GM19468 (cell line): ENCODE measurements around the gene GCFC2.
"Not testable (repeated sequence)": the region's sequence is repeated elsewhere in the genome, so short reads cannot be mapped to it uniquely, and the experiment has no call there.

ENCODE experiments used
- ATAC-seq: cut with Tn5 transposase; IDR thresholded peaks from one replicate; pipeline ENCODE4 v1.9.1; 2021; ENCODE audit warnings: mild to moderate bottlenecking, moderate library complexity, moderate number of reproducible peaks; ENCODE audit not compliant: unreplicated experiment; ENCODE audit errors: extremely low read depth

The GCFC2 gene

DNA sequence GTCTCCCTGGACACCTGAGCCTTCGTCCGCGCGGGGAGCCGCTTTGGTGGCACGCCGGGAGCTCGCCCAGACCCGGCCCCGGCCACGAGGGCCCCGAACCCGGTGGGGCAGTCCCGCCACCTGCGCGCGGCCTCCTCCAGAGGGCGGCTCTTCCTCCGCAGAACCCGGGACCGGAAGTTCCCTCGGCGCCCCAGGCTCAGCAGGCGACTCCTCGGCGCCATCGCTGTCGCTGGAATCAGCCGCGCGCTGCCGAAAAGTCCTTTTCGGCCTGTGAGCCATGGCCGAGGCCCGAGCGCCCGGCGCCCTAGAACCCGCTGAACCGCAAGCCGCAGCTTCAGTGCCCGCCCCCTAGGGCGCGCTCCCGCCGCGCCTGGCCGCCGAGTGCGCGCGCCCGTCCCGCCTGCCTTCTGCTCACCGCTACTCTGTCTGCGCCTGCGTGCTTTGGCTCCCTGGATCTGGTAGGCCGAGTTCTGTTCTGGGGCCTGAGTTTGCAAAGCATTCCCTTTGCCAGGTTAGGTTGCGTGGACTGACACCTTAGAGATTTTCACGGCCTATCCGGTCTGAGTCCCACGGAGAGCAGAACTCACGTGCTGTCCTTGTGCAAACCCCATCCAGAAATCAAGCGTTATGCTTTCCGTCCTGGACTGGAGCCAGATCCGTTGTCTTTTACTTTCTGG lies at the start of gene GCFC2:
GCFC2 (minus strand) TSS at position 339 of the 677 bp plus-strand sequence; CDS start at position 279, 60 bp downstream.
- peak; percentile 92 for ATAC-seq

GRCh38 chr2:75752828-75753227 lies 42.1 kb upstream of the GCFC2 start:
- no peak for ATAC-seq

DNA sequence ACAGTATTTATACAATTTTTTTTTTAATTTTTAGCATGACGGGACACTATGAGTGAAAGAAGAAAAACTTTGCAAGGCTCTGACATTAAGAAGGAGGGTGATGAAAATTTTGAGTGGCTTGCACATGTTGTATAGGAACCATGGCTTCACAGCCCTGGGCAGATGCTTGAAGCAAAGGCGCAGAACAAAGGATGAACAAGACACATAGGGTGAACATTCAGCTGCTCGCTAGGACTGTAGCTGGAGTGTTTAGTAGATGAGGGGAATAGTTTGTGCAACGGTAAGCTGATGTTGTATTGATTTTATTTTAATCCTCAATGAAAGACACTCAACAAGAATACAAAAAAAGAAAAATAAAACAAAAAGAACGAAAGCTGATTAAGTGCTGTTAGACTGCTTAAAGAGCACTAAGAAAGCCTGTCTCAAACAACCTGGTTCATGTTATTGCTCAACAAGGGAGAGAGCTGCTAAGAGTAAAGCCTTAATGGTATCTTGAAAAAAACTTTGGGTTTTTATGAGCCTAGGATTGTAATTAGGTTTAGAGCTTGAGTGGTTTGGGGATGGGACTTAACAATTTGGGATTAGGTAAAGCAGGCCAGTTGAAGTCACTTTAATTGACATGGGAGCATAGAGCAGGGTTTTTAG lies 41.2 kb upstream of the GCFC2 start:
- no peak for ATAC-seq

GRCh38 chr2:75751360-75751759 lies 40.6 kb upstream of the GCFC2 start:
- no peak for ATAC-seq

DNA sequence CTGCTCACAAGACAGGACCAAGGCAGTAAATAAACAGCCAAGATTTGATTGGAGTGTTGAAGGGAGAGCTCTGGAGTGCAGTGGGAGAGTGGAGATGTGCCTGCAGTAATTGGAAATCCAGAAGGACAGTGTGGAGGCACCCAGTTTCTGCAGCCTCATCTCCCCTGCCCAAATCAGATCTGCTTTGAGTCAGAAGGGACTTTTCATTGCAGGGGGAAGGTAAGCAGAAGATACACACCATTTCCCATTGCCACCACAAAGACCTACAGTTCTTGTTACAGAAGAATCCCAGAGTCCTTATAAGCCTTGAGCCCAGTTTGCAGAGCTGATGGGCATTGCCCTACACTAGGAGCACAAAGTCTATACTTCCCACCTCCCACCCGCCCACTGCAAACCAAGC lies 27.2 kb upstream of the GCFC2 start:
- ATAC-seq, result no peak

DNA sequence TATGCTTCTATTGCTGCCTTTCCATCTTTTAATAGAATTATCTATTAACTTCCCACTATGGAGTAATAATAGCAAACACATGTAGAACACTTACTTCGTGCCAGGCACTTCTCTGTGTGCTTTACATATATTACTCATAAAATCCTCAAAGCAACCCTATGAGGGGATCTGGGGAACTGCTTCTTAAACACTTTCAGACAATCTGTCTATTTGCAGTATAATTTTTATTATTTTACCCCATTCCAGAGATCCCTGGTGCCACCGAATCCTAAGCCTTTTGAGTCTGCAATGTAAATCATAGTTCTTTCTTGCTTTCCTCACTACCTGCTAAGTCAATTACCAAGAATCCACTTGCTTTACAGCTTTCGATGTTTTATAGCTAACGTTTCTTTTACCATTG lies 25.6 kb upstream of the GCFC2 start:
- no peak for ATAC-seq

DNA sequence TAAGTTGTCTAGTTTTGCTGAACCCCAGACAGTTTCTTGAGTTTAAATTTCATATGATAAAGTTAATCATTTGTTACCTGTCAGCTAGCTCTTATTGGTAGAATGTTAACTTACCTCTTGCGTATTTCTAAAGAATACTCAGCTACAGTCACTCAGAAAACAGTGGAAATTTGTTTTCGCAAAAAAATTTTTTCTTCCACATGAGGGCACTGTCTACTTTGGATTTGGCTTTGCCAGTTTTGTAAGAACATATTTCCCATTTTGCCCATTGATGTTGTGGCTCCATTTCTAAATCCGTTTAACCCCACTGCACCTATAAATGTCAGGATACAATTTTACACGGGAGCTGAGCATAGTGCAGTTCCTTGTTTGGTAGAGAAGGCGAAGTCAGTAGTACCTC lies 19.1 kb upstream of the GCFC2 start:
- ATAC-seq, result no peak

DNA sequence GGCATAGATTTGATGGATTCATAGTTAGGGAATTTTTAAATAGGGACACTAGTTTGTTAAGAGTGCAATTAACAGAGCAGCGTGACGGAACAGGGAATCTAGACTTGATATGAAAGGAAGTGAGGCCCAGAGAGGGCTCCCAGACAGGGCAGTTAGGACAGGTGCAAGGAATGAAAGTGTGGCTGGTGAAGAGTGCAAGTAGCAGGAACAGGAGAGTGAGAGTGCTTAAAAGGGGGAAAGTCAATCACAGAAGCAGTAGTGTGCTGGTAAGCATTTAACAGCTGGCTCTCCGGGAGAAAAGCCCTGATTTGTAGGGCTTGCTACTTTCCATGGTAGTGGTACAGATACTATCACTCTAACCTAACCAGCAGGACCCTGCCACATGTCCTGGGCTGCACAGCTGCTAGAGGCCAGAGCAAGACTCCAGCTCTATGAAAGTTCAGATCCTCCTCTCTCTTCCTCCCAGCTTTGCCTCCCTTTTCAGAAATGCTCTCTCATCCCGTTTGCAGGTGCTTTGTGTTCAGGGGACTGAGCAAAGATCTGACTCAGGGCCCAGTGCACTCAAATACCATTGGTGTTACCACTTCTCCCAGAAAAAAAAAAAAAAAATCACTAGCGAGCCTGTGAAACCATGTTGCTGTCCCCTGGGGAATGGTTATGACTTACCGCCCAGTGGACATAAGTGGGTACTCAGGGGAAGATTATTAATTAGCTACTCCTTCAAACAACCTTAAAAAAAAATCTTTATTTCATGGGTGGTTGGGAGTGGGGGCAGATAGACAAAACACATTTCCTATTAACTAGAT lies 18.1 kb upstream of the GCFC2 start:
- ATAC-seq, result no peak

DNA sequence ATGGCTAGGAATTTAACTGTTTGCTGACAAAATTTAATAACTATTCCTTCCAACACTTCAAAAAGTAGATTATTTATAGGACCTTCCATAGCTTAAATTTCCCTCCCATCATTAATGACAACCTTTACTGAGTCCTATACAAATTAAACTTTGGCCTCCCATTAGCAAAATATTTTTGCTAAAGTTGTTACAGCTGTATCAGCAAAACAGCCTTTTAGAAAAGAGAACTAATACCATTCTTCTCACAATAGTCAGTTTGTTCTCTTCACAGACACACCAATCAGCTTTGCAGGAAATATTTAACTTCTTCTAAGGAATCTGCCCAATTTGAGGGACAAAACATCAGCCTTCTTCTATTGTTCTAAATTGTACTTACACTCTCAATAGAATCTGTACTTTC lies 12.0 kb upstream of the GCFC2 start:
- ATAC-seq, result no peak

GRCh38 chr2:75720525-75720924 lies 9.8 kb upstream of the GCFC2 start:
- ATAC-seq, result no peak

GRCh38 chr2:75719616-75720015 lies 8.9 kb upstream of the GCFC2 start:
- ATAC-seq, result no peak

DNA sequence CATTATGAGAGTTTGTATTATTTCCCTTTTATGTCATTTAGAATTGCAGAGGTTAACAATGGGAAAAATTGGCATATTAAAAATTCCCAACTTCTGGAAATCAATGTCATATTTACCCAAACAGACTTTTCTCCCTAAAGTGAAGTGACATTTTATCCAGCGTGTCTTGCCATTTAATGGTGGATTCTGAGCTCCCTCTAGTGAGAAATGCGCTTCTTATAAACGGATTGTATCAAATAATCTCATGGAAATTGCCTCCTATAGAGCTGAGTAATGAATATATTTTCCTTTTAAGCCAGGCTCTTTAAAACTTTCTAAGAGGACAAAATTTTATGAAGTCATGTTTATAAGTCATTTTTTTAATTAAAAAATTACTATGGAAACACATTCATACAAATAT lies 5.7 kb upstream of the GCFC2 start:
- ATAC-seq, result no peak

DNA sequence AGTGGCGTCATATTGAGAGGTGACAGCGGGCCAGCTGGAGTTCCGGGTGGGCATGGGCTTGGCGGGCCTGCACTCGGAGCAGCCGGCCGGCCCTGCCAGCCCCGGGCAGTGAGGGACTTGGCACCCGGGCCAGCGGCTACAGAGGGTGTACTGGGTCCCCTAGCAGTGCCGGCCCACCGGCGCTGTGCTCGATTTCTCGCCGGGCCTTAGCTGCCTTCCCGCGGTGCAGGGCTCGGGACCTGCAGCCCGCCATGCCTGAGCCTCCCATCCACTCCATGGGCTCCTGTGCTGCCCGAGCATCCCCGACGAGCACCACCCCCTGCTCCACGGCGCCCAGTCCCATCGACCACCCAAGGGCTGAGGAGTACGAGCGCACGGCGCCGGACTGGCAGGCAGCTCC lies 875 bp upstream of the GCFC2 start:
- not testable (repeated sequence) for ATAC-seq

GRCh38 chr2:75710220-75710576 lies 517 bp downstream of the GCFC2 start:
- ATAC-seq, result no peak

DNA sequence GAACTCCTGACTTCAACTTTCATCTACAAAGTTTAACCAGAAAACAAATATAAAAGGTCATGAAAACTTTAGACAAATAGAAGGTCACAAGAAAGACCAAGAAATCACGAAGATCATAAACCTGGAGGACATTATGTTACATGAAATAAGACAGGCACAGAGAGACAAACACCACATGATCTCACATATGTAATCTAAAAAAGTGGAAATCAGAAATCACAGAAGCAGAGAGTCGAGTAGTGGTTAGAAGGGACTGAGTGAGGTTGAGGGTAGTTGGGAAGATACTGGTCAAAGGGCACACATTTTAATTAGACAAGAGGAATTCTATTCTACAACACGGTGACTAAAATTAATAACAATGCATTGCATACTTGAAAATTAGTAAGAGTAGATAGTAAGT lies 1.4 kb downstream of the GCFC2 start:
- no peak for ATAC-seq

- ATAC-seq, result no peak
Measured at GRCh38 chr2:75707901-75708300, 2.8 kb downstream of the GCFC2 start.

GRCh38 chr2:75705921-75706320 lies 4.8 kb downstream of the GCFC2 start:
- ATAC-seq, result no peak

GRCh38 chr2:75703589-75704287 lies 7.0 kb downstream of the GCFC2 start:
- no peak for ATAC-seq

DNA sequence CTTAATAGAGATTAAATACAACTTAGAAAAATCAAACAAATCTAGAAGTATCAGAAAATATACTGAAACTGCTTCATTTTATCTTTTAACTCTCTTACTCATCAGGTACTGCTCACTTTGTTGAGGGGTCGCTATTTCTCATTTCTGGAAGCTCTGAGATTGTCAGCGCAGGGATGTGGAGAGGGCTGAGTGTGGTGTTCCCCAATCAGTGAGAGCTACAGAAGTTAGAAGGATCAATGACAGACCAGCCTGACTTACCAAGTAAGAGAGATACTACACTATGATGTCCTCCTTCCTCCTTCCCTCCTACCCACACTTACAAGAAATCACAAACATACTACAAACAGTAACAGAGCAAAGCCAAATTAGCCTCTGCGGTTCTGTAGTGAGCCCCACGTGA lies 8.1 kb downstream of the GCFC2 start:
- no peak for ATAC-seq

DNA sequence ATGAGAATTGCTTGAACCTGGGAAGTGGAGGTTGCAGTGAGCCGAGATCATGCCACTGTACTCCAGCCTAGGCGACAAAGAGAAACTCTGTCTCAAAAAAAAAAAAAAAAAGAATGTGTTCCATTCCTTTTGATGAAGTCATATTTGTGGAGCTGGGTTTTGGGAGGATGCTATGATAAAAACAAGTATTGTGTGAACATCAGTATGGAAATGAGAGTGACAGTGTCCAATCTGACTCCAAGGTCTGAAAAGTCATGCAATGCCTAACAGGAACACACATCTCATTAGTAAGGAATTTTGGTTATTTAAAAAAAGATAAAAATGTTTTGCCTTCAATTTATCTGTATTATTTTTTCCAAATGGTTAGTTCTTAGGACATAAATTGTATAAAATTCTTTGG lies 11.8 kb downstream of the GCFC2 start:
- no peak for ATAC-seq

GRCh38 chr2:75688196-75688595 lies 22.5 kb downstream of the GCFC2 start:
- no peak for ATAC-seq
